Peyer's patch (tissue), 4 donors: ENCODE measurements around the gene NAV3.

Experiments
- POLR2A ChIP-seq, 2 donors: fragments of 450-650 bp; IDR thresholded peaks; one replicate each; pipeline ENCODE4 v1.5.1; 2017; ENCODE audit warnings: antibody characterized with exemption in 2 of 2, mild to moderate bottlenecking in 2 of 2, moderate library complexity in 2 of 2
- TF ChIP-seq, protein P1 (sequence below), 6 experiments: fragments of 450-650 bp in 4 of 6; fragments of 200-600 bp in 2 of 6; sonication (generic) in 1 of 6; IDR thresholded peaks; one replicate each; pipeline ENCODE4 v1.5.1; 2017 to 2019; ENCODE audit warnings: antibody characterized with exemption in 6 of 6, mild to moderate bottlenecking in 3 of 6, moderate library complexity in 1 of 6

DNA sequence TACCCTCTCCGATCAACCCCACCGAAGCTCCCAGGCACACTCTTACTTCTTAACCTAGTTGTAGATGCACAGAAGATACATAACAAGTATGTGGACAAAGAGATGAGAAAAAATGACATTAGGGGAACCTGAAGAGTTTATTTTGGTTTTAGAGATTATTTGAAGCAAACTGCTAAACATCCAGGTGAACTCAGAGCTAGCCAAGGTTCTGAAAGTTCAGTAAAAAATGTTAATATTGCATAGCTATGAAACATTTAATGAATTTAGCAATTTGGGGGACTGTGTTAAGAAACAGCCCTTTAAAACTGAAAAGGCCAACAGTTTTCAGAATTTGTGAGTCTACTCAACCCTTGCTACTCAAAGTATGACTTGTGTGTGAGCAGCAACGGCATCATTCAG is 174.4 kb downstream of the NAV3 start:
- TF ChIP-seq, protein P1, sequence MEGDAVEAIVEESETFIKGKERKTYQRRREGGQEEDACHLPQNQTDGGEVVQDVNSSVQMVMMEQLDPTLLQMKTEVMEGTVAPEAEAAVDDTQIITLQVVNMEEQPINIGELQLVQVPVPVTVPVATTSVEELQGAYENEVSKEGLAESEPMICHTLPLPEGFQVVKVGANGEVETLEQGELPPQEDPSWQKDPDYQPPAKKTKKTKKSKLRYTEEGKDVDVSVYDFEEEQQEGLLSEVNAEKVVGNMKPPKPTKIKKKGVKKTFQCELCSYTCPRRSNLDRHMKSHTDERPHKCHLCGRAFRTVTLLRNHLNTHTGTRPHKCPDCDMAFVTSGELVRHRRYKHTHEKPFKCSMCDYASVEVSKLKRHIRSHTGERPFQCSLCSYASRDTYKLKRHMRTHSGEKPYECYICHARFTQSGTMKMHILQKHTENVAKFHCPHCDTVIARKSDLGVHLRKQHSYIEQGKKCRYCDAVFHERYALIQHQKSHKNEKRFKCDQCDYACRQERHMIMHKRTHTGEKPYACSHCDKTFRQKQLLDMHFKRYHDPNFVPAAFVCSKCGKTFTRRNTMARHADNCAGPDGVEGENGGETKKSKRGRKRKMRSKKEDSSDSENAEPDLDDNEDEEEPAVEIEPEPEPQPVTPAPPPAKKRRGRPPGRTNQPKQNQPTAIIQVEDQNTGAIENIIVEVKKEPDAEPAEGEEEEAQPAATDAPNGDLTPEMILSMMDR (IDR thresholded peaks at IDR 0.05) = no peak
- TF ChIP-seq POLR2A (IDR thresholded peaks at IDR 0.05) = no peak
